GM12878 (cell line): ENCODE measurements around the gene LRP1B. TPM values are rescaled to one million over a fixed set of nuclear protein-coding genes. Genes with fewer than 3 reads are reported as not detected.

ENCODE experiments used
- ATAC-seq: fragments of 200-7000 bp; cut with Tn5 transposase; 3 replicates; pipeline ENCODE4 v1.9.1; 2020; ENCODE audit warnings: mild to moderate bottlenecking, moderate library complexity
- BruUV-seq: library from RNA; stranded (reverse); fragments of 400-500 nt; replicated peaks from 2 replicates; lab custom pipeline; 2021; lab: Mats Ljungman, UMichigan
- CTCF ChIA-PET: fragments of 300-600 bp; sonication (Branson Sonifier 250); formaldehyde crosslinking; extraction: SDS; loops from one replicate; lab custom pipeline; 2021; ENCODE audit warnings: inconsistent platforms; lab: Yijun Ruan, JAX
- POLR2A ChIA-PET: fragments of 350-600 bp; formaldehyde crosslinking; extraction: SDS; loops from one replicate; lab custom pipeline; 2021; ENCODE audit warnings: inconsistent platforms; lab: Charles Lee
- RAD21 ChIA-PET: fragments of 300-600 bp; sonication (Branson Sonifier 250); formaldehyde crosslinking; loops from one replicate; lab custom pipeline; 2023; ENCODE audit warnings: antibody characterized with exemption; ENCODE audit not compliant: unreplicated experiment; lab: Charles Lee
- SMC1A ChIA-PET: fragments of 300-600 bp; sonication (Branson Sonifier 250); formaldehyde crosslinking; loops from one replicate; lab custom pipeline; 2023; ENCODE audit not compliant: unreplicated experiment, uncharacterized antibody; lab: Charles Lee
- DNase-seq: peaks from one replicate; pipeline ENCODE4 v3.0.0-alpha.2; 2011; ENCODE audit warnings: low read depth, low spot score
- FAIRE-seq: peaks from 3 replicates; lab custom pipeline; 2011; peaks lifted over from hg19 to GRCh38; lab: Jason Lieb, UNC
- H2AFZ ChIP-seq: 2 replicates; pipeline ENCODE4 v1.6.0; 2011; ENCODE audit warnings: low read depth, low read length, control low read depth; ENCODE audit not compliant: control insufficient read depth
- H3K27ac ChIP-seq: 2 replicates; pipeline ENCODE4 v1.5.1; 2011; ENCODE audit warnings: control low read depth; ENCODE audit not compliant: control insufficient read depth, insufficient read depth
- H3K27me3 ChIP-seq, 2 experiments: replicated peaks in 1 of 2; 2 replicates each; pipeline versions ENCODE4 v1.6.0 to v1.6.1; 2011; ENCODE audit warnings: low read length in 1 of 2; ENCODE audit not compliant: control insufficient read depth in 2 of 2, insufficient read depth in 2 of 2
- H3K36me3 ChIP-seq, 2 experiments: 2 replicates each; pipeline ENCODE4 v1.5.1; 2011; ENCODE audit warnings: low read length in 1 of 2; ENCODE audit not compliant: control insufficient read depth in 2 of 2, insufficient read depth in 2 of 2
- H3K4me1 ChIP-seq: 2 replicates; pipeline ENCODE4 v1.6.1; 2011; ENCODE audit warnings: mild to moderate bottlenecking, low read length, moderate library complexity, mixed read lengths; ENCODE audit not compliant: control insufficient read depth, insufficient read depth
- H3K4me2 ChIP-seq: 2 replicates; pipeline ENCODE4 v1.6.0; 2011; ENCODE audit warnings: control low read depth; ENCODE audit not compliant: control insufficient read depth, insufficient read depth
- H3K4me3 ChIP-seq: fragments of 200-600 bp; sonication (generic); 2 replicates; pipeline ENCODE4 v1.5.1; 2016
- H3K79me2 ChIP-seq: 2 replicates; pipeline ENCODE4 v1.6.0; 2011; ENCODE audit warnings: low read length; ENCODE audit not compliant: control insufficient read depth, insufficient read depth
- H3K9ac ChIP-seq: 2 replicates; pipeline ENCODE4 v1.8.0; 2011; ENCODE audit warnings: low read length, control low read depth, mixed read lengths; ENCODE audit not compliant: control insufficient read depth, insufficient read depth
- H3K9me3 ChIP-seq: replicated peaks from 3 replicates; pipeline ENCODE4 v1.5.1; 2011; ENCODE audit warnings: mild to moderate bottlenecking, low read length; ENCODE audit not compliant: control insufficient read depth, insufficient read depth
- H4K20me1 ChIP-seq: 2 replicates; pipeline ENCODE4 v1.6.0; 2011; ENCODE audit not compliant: control insufficient read depth, insufficient read depth
- CEBPB ChIP-seq, 2 experiments: fragments of 150-350 bp in 1 of 2; IDR thresholded peaks; 2 replicates each; pipeline ENCODE4 v1.6.1; 2012 to 2014; ENCODE audit warnings: low read depth in 2 of 2, low read length in 2 of 2, borderline replicate concordance in 1 of 2, inconsistent platforms in 1 of 2
- HCFC1 ChIP-seq: fragments of 150-350 bp; IDR thresholded peaks from 2 replicates; pipeline ENCODE4 v1.6.1; 2014; ENCODE audit warnings: low read length
- HDGF ChIP-seq: fragments of 450-650 bp; IDR thresholded peaks from 2 replicates; pipeline ENCODE4 v1.6.1; 2016; ENCODE audit warnings: antibody characterized with exemption
- MTA2 ChIP-seq: fragments of 450-650 bp; IDR thresholded peaks from 2 replicates; pipeline ENCODE4 v1.6.1; 2016; ENCODE audit warnings: low read depth, mild to moderate bottlenecking, moderate library complexity
- MTA3 ChIP-seq: IDR thresholded peaks from 2 replicates; pipeline ENCODE4 v1.6.1; 2012; ENCODE audit warnings: low read length, inconsistent platforms, borderline replicate concordance
- NBN ChIP-seq: fragments of 450-650 bp; IDR thresholded peaks from 2 replicates; pipeline ENCODE4 v1.6.1; 2016
- NFXL1 ChIP-seq: fragments of 450-650 bp; IDR thresholded peaks from 2 replicates; pipeline ENCODE4 v1.6.1; 2017; ENCODE audit warnings: antibody characterized with exemption, mild to moderate bottlenecking, borderline replicate concordance
- NR2C1 ChIP-seq: fragments of 450-650 bp; IDR thresholded peaks from 2 replicates; pipeline ENCODE4 v1.6.1; 2017; ENCODE audit warnings: antibody characterized with exemption, mild to moderate bottlenecking, moderate library complexity
- RBBP5 ChIP-seq: fragments of 200-600 bp; sonication (generic); conservative IDR thresholded peaks from 2 replicates; pipeline ENCODE4 v1.6.1; 2016
- SIN3A ChIP-seq: IDR thresholded peaks from 2 replicates; pipeline ENCODE4 v1.6.1; 2012; ENCODE audit warnings: low read depth, low read length, improper control_type of control experiment
- SMC3 ChIP-seq: IDR thresholded peaks from 2 replicates; pipeline ENCODE4 v1.6.1; 2011; ENCODE audit warnings: low read length, improper control_type of control experiment, borderline replicate concordance
- STAT1 ChIP-seq: fragments of 450-650 bp; conservative IDR thresholded peaks from 2 replicates; pipeline ENCODE4 v1.6.1; 2014; ENCODE audit warnings: antibody characterized with exemption, mild to moderate bottlenecking
- YBX1 ChIP-seq: fragments of 450-650 bp; IDR thresholded peaks from 2 replicates; pipeline ENCODE4 v1.6.1; 2016; ENCODE audit warnings: antibody characterized with exemption
- ZBED1 ChIP-seq: IDR thresholded peaks from 2 replicates; pipeline ENCODE4 v1.6.1; 2016; ENCODE audit warnings: borderline replicate concordance
- ZBTB40 ChIP-seq: fragments of 450-650 bp; IDR thresholded peaks from 2 replicates; pipeline ENCODE4 v1.6.1; 2016; ENCODE audit warnings: mild to moderate bottlenecking, moderate library complexity, borderline replicate concordance
- WGBS: methylation state at CpG from one replicate; pipeline ENCODE4 v1.1.6; 2016; ENCODE audit warnings: low lambda C conversion rate; ENCODE audit not compliant: insufficient replicate concordance, insufficient coverage; ENCODE audit errors: missing lambda C conversion rate; 5-methylcytosine and 5-hydroxymethylcytosine counted together
- in situ Hi-C: fragments of 300-500 bp; cut with MboI; formaldehyde crosslinking; loops from 9 replicates; pipeline ENCODE4 v1.14.3; 2018; ENCODE audit warnings: mixed read lengths
- intact Hi-C: fragments of 100-400 bp; cut with micrococcal nuclease; formaldehyde crosslinking; loops from one replicate; pipeline ENCODE4 v1.14.2; 2022; ENCODE audit not compliant: unreplicated experiment
- polyA plus RNA-seq, 11 experiments: library from polyadenylated mRNA; depleted of rRNA in 4 of 11; unstranded in 6 of 11; stranded (reverse) in 5 of 11; fragments of >200 nt; fragmentation: Nextera tagmentation in 4 of 11; fragmentation: Illumina TruSeq in 1 of 11; extraction: Ambion mirVana in 4 of 11; extraction: Trizol in 1 of 11; gene quantifications; 1 replicate in 1 of 11; 2 replicates in 10 of 11; pipeline versions ENCODE4 v1.2.1 to v1.2.3, GENCODE V29; 2011 to 2016; ENCODE audit warnings: inconsistent platforms in 2 of 11, missing spikeins in 2 of 11, low read depth in 1 of 11
- total RNA-seq, 4 experiments: library from RNA; depleted of rRNA in 3 of 4; stranded (reverse); fragments of >200 nt in 3 of 4; fragmentation: Illumina TruSeq in 1 of 4; extraction: Trizol in 1 of 4; gene quantifications; 2 replicates each; pipeline versions ENCODE4 v1.2.1 to v1.2.3, GENCODE V29; 2013 to 2021

LRP1B gene
- total and polyA plus RNA-seq, 10 of the 15 experiments (the other 5 are each of a cell fraction or from before 2014, with no cell fraction given): under 0.01 to 0.06 (median 0.03) TPM; not detected in 5

DNA sequence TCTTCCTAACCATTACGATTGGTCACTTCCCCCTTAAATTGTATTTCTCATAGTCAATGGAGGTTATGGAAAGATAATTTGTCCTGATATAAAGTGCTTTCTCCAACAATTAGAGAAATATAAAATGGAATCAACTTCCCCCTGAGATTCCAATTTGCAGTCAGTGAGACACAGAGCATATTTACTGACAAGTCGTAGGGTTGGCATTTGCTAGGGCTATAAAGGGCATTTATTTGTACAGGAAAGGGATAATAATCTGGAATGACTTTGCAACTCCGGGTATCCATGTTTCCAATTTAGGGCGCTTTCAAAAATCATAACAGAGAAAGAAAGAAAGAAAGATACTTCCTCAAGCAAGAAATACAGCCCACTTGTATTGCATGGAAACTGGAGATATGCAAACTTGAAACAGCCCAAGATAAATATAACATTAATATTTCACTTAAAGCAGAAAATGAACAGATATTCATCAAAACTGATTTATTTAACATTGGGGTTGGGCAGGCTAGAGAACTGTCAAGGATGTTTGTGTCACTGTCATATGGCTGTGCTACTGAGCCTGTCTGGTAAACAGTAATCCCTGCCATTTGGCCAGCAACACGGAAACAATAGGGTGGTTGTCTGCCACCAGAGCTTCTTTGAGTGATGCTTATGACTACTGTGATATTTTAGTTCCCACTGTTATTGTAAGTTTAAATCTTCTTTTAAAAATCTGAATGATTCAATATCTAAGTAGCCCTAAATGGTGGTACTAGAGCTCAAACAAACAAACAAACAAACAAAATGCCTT lies 621.8 kb downstream of the LRP1B start:
- Histone ChIP-seq H3K4me1 (no peaks in the 10 kb centered on the region; the same call in 1 of the 2 replicates), H3K4me3 (no peak overlapping the region), H3K9ac (no peak overlapping the region), H3K4me2 (no peak overlapping the region), H3K27me3 (no peaks in the 10 kb centered on the region), H2AFZ (no peak overlapping the region), H3K27ac (no peak overlapping the region), H3K9me3 (no peaks in the 10 kb centered on the region), H4K20me1 (no peaks in the 10 kb centered on the region), H3K79me2 (no peaks in the 10 kb centered on the region), H3K36me3 (no peaks in the 10 kb centered on the region)
- CTCF ChIA-PET: no interaction called here
- ATAC-seq: no peak
- SMC1A ChIA-PET: no interaction called here
- RAD21 ChIA-PET: no interaction called here
- intact Hi-C loops: no loop called here
- 41% methylated on average over 4 of the region's 5 CpGs for WGBS
- POLR2A ChIA-PET: no interaction called here
- in situ Hi-C loops: no loop called here
- DNase-seq: no peak
- FAIRE-seq: no peak
- no TSS peak for BruUV-seq
- no peak for TF ChIP-seq STAT1
- no peak for TF ChIP-seq ZBED1
- TF ChIP-seq NR2C1: no peak
- TF ChIP-seq RBBP5: no peak
- TF ChIP-seq HCFC1: no peak
- no peak for TF ChIP-seq YBX1

DNA sequence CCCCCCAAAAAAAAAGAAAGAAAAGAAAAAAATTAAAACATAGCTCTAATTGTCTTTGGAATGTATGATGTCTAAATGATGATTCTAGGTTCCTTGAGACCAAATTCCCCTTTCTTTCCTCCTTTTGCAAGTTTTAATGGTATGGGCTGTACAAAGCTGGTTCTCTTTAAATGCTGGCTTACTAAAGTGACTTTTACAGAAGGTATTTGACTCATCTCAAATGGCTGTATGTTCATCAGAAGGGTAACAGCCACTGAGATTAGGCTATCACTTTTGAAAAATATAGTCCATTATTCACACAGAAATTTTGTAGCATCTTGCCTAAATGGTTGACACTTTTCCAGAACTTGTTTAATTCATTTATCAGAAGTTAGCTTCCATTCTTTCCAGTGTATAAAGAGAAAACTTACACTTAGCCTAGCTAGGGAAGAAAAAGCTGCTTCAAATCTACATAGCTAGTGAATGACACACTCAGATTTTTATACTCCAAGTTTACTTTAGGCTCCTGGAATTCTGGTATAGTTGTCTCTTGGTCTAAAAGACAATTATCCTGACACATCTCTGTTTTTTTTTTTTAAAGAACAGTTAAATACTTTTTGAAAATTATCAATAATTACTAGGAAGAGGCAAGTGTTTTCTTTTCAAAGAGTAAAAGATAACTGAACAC lies 622.6 kb downstream of the LRP1B start:
- Histone ChIP-seq H3K79me2 (no peaks in the 10 kb centered on the region), H2AFZ (no peak overlapping the region), H3K4me1 (no peaks in the 10 kb centered on the region), H3K4me2 (no peak overlapping the region), H3K27ac (no peak overlapping the region), H4K20me1 (no peaks in the 10 kb centered on the region), H3K9ac (no peak overlapping the region), H3K27me3 (no peaks in the 10 kb centered on the region), H3K9me3 (no peaks in the 10 kb centered on the region), H3K36me3 (no peaks in the 10 kb centered on the region), H3K4me3 (no peak overlapping the region)
- in situ Hi-C loops: no loop called here
- ChIA-PET CTCF (no interaction called here), SMC1A (no interaction called here), POLR2A (no interaction called here), RAD21 (no interaction called here)
- ATAC-seq (no peak), DNase-seq (no peak), FAIRE-seq (no peak)
- intact Hi-C loops: no loop called here
- no TSS peak for BruUV-seq
- TF ChIP-seq MTA3 (no peak), HDGF (no peak), SMC3 (no peak), ZBTB40 (no peak), NFXL1 (no peak), MTA2 (no peak), CEBPB (IDR thresholded peaks at IDR 0.05; ENCODE audit: borderline replicate concordance in 1 of 2, low read depth in 2 of 2, low read length in 2 of 2) (no peak), NBN (no peak), SIN3A (no peak)
